UCSD-AML1 (cell line): ENCODE data around the gene CD4.

ENCODE experiments used
- DNase-seq: peaks from one replicate; lab custom pipeline; 2025; ENCODE audit not compliant: unreplicated experiment; lab: John Stamatoyannopoulos, UW

The CD4 gene

DNA sequence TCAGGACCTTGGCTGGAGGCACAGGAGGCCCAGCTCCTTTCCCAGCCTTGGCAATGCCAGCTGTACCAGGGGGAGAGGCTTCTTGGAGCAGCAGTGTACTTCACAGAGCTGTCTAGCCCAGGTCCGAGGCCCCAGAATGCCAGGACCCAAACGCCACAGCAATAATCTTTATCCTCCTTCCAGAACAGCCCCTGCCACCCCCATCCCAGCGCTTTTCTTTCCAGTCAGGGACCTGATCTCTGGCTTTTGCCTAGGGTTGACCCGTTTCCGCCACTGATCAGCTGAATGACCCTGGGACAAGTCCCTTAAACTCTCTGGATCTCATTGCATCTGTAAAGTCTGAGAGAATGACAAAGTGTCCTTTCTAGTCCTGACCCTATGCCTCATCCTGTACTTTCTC is 11.9 kb upstream of the CD4 start:
- DNase-seq, result no peak

DNA sequence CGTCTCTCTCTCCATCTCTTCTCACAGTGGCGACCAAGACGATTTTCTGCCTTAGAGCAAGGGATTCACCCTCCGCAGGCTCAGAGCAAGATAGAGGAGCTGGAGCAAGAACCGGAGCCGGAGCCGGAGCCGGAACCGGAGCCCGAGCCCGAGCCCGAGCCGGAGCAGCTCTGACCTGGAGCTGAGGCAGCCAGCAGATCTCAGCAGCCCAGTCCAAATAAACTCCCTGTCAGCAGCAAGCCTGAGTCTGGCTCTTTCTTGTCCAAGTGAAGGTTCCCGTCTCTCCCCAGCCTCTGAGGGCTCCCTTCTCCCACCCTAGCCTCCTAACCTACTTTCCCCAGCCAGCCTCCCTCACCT is 11.1 kb upstream of the CD4 start:
- DNase-seq, result no peak

- peak; percentile 93 for DNase-seq
These were observed 10.5 kb upstream of the CD4 start for GRCh38 chr12:6778574-6779550.

DNA sequence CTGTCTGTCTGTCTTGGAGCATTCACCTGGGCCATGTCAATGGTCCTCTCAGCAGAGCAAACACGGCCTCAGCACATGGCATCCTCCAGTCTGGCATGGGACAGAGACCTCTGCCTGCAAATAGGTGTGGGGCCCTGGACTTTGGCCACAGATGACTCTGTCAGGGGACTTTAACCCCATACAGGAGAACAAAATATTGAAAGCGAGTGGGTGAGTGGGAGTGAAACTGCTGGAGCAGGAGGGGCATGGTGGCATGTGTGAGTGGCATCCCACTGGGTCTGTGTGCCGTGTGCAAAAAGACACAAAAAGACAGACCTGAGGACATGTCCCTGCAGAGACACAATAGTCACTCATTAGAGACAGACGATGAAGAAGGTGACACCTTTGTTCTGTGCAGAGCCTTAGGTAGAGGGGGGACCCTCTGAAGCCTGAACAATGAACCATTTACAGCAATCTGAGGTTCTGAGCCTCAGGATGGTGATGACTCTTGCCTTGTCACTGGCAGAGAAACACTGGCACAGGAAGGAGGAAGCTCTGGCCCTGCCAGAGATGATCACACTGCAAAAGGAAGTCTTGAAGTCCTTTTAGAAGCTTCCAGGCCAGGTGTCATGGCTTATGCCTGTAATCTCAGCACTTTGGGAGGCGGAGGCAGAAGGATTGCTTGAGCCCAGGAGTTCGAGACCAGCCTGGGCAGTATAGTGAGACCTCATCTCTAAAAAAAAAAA is 9.5 kb upstream of the CD4 start:
- DNase-seq, result no peak

DNA sequence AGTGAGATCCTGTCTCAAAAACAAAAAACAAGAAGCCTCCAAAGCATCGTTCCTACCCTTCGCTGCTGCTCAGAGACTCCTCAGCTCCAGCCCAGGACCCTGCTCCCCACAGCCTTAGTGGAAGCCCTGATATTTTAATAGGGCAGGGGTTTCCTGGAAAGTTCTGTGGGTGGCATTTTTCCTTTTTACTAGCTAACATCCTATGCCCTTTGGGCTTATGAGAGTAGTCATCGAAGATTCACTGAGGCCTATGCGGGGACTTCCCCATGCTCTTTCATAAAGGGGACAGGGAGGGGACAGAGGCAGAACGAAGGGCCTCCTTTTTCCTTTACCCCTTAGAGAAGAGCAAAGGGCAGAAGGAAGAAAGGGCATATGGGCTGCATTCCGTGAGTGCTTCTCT is 8.8 kb upstream of the CD4 start:
- DNase-seq, result no peak

DNA sequence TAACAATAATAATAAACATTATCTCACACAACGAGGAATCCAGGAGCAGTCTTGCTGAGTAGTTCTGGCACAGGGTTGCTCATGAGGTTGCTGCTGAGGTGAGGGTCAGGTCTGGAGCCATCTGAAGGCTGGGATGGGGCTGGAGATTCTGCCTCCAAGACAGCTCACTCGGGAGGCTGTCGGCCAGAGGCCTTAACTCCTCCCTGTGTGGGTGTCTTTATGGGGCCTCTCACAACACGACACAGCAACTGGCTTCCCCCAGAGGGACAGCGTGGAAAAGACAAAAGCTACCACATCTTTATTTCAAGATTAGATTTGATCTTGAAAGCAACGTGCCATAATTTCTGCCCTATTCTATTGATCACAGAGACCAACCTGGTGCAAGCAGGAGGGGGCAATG is 7.2 kb upstream of the CD4 start:
- no peak for DNase-seq

- no peak for DNase-seq
These were observed 6.3 kb upstream of the CD4 start for GRCh38 chr12:6782850-6783566.

- no peak for DNase-seq
These were observed 5.5 kb upstream of the CD4 start for GRCh38 chr12:6783828-6784227.

GRCh38 chr12:6784296-6784695 is 5.0 kb upstream of the CD4 start:
- DNase-seq, result no peak

GRCh38 chr12:6784761-6785160 is 4.6 kb upstream of the CD4 start:
- no peak for DNase-seq

- DNase-seq, result no peak
These were observed 2.8 kb upstream of the CD4 start for GRCh38 chr12:6786416-6787094.

- DNase-seq, result no peak
These were observed 2.0 kb upstream of the CD4 start for GRCh38 chr12:6787309-6787708.

- peak; percentile 56 for DNase-seq
These were observed 1.3 kb downstream of the CD4 start for GRCh38 chr12:6790496-6791150.

GRCh38 chr12:6791931-6792520 is 2.7 kb downstream of the CD4 start:
- DNase-seq, result peak; percentile 37

DNA sequence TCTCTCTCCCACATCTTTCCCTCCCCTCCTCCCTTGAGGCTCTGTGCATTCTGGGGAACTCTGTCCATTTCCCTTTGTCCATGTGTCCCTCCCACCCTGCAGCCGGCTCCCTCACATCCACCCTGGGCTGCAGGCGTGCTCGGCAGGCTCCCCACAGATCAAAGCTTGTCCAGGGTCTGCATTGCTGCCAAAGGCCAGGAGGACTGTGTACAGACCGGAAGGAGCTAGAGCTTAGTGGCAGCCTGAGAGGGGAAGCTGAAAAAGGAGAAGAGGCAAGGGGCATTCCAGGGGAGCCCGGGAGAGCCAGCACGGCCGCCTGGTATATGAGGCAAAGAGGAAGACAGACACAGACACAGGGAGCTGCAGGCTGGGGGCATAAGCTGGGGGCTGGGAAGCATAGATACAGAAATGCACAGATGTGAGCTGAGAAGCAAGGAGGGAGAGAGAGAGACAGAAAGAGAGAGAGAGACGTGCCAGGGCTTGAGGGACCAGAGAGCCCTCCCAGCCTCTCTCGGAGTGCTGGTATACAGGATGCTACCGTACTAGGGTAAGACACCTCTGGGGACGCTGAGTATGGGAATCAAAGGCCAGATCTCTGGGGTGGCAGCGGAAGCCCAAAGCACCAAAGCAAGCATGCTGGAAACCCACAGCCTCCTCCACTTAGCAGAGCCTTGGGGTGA is 3.3 kb downstream of the CD4 start:
- DNase-seq, result peak; percentile 69

DNA sequence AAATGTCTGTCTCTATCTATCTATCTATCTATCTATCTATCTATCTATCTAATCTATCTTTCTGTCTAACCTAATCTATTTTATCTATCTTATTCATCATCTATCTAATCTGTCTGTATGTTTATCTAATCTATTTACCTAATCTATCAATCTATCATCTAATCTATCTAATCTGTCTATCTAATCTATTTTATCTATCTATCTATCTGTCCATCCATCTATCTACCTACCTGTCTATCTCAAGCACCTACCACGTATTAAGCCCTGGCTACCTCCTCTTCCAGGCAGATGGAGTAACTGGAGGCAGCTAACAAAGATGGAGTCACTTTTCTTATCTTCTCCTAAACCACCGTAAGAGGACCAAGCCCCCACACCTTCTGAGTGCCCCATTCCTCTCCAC is 5.8 kb downstream of the CD4 start:
- DNase-seq, result no peak

- DNase-seq, result no peak
These were observed 7.2 kb downstream of the CD4 start for GRCh38 chr12:6796576-6796975.

DNA sequence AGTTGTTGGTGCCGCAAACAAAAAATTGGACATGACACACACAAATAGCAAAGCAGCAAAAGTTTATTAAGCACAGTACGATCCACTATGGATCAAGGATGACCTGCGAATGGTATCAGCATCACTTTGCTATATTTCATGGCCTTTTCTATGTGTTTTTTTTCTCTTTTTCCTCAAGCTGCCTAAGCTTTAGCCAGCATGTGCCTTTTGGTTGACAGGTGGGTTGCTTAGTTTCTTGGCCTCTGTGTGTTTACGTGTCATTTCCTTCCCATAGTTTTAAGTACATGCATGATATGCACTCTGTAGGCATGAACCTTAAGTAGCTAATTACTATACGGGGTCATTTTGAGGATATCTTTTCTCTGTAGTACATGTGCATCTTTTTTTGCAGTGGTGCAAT is 9.8 kb downstream of the CD4 start:
- no peak for DNase-seq

DNA sequence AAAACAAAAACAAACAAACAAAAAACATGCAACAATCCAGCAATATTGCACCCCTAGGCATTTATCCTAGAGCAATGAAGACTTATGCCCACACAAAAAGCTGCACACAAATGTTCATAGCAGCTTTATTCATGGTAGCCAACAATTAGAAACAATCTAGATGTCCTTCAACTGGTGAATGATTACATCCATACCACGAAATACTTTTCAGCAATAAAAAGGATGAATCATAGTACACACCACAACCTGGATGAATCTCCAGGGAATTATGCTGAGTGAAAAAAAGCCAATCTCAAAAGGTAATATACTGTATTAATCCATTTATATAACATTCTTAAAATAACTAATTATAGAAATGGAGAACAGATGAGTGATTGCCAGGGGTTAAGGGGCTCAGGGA is 17.8 kb downstream of the CD4 start:
- no peak for DNase-seq

DNA sequence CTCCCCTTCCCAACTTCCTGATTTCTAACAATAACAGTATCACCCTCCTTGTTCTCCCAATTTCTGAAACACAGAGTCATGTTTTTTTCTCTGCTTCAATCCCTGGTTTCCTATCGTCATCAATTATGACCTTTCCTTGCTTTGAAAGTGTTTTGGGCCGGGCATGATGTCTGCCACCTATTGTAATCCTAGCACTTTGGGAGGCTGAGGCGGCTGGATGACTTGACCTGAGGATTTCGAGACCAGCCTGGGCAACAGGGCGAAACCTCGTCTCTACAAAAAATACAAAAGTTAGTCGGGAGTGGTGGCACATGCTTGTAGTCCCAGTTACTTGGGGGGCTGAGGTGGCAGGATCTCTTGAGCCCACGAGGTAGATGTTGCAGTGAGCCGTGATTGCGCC is 19.7 kb downstream of the CD4 start:
- DNase-seq, result no peak
